Effector memory CD8-positive, alpha-beta T cell (primary cell): ENCODE results near the gene R3HDM1.
"Not testable (repeated sequence)": the region's sequence is repeated elsewhere in the genome, so short reads cannot be mapped to it uniquely, and the experiment has no call there.

Source experiments
- ATAC-seq: fragments of 150-1000 bp; cut with Tn5 transposase; replicated peaks from 2 replicates; pipeline ENCODE4 v1.10.0; 2021; ENCODE audit warnings: mild to moderate bottlenecking, moderate library complexity
- DNase-seq, 3 experiments: peaks; one replicate each; pipeline ENCODE4 v3.0.0; 2021
- H3K27ac Mint-ChIP-seq, 2 donors: one replicate each; pipeline ENCODE4 v1.8.0; 2022; ENCODE audit warnings: mild to moderate bottlenecking in 2 of 2, mixed read lengths in 2 of 2, moderate library complexity in 2 of 2
- H3K27me3 Mint-ChIP-seq, 2 donors: one replicate each; pipeline ENCODE4 v1.8.0; 2022; ENCODE audit warnings: mixed read lengths in 2 of 2
- H3K36me3 Mint-ChIP-seq: one replicate; pipeline ENCODE4 v1.8.0; 2022; ENCODE audit warnings: mild to moderate bottlenecking, moderate library complexity, mixed read lengths; ENCODE audit not compliant: insufficient read depth
- H3K4me1 Mint-ChIP-seq, 2 donors: one replicate each; pipeline ENCODE4 v1.8.0; 2022; ENCODE audit warnings: low read depth in 2 of 2, mixed read lengths in 2 of 2
- H3K4me3 Mint-ChIP-seq, 2 donors: one replicate each; pipeline ENCODE4 v1.8.0; 2022; ENCODE audit warnings: mild to moderate bottlenecking in 2 of 2, mixed read lengths in 2 of 2, moderate library complexity in 2 of 2
- H3K9me3 Mint-ChIP-seq, 2 donors: one replicate each; pipeline ENCODE4 v1.8.0; 2022; ENCODE audit warnings: mixed read lengths in 2 of 2

Gene R3HDM1

DNA sequence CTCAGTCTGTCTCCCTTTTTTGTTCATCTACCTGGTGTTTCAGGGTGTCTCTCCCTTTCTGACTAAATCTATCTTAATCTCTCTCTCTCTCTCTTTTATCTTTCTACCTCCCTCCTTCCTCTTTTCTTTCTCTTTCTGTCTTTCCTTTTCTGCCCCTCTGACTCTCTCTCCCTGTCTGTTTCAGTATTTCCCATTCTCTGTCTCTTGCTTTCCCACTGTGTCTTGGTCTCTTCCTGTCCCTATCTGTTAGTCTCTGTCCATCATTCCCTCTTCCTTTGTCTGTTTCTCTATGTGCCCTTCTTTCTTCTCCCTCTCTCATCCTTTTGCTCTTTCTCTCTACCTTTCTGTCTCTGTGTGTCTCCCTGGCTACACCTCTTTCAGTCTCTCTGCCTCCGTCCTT lies 56.7 kb downstream of the R3HDM1 start:
- H3K27ac Mint-ChIP-seq: peak overlapping the region in 1 of 2 donors; percentile 8

DNA sequence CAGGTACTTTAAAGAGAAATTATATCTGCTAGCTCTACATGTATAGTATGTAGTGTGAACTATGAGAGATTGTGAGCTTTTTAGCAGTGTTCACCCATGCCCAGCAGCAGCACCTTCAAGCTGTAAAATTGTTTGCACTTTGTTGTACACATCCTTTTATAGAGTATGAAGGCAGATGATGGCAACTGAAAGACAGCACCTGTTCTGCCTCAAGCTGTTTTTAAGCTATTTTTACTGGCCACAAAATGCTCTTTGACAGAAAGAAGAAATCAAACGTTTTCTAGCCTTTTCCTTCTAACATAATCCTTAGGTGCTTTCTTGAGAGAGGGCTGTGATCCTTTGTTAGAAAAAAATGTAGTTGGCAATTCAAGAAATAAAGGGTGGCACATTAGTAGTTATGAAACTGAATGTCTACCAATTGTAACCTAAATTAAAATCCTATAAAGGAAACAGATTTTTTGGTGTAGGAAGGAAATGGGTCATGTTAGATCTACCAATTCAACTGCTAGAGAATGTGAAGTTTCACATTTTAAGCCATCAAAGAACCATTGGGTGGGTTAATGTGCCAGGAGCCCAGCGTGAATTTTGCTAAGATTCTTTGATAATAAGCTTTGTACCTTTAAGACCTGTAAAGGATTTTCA lies 59.5 kb downstream of the R3HDM1 start:
- H3K4me3 Mint-ChIP-seq: no peak overlapping the region
- H3K36me3 Mint-ChIP-seq: no peaks in the 10 kb centered on the region
- no peak overlapping the region for H3K27ac Mint-ChIP-seq
- DNase-seq (no peak), ATAC-seq (no peak)
- no peaks in the 10 kb centered on the region for H3K27me3 Mint-ChIP-seq
- no peaks in the 10 kb centered on the region for H3K9me3 Mint-ChIP-seq
- H3K4me1 Mint-ChIP-seq: peaks cover 0 to 8% of the 10 kb centered on the region in 2 donors

More for the DNA sequence above, 56.7 kb downstream of the R3HDM1 start:
- H3K9me3 Mint-ChIP-seq: no peaks in the 10 kb centered on the region
- no peaks in the 10 kb centered on the region for H3K36me3 Mint-ChIP-seq
- no peaks in the 10 kb centered on the region for H3K27me3 Mint-ChIP-seq
- ATAC-seq: no peak
- no peak overlapping the region for H3K4me3 Mint-ChIP-seq
- peaks cover 0 to 8% of the 10 kb centered on the region in 2 donors for H3K4me1 Mint-ChIP-seq
- DNase-seq: no peak

DNA sequence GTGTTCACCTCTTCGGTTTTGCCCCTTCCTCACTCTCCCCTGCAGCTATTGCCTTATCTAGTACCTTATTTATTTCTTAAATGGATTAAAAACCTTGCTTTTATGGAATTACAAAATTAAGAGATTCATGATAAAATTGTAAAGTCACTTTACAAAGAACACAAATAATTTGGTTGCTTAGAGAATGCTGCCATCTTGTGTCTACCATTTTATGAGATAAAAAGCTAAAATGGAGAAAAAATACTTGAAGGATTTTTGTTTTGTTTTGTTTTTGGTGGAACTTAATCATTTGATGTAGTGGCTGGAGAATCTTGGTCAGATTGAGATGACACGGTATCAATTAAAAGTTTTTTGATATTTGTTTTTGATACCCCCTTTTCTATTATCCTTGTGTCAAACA lies 69.6 kb downstream of the R3HDM1 start:
- no peak for DNase-seq

DNA sequence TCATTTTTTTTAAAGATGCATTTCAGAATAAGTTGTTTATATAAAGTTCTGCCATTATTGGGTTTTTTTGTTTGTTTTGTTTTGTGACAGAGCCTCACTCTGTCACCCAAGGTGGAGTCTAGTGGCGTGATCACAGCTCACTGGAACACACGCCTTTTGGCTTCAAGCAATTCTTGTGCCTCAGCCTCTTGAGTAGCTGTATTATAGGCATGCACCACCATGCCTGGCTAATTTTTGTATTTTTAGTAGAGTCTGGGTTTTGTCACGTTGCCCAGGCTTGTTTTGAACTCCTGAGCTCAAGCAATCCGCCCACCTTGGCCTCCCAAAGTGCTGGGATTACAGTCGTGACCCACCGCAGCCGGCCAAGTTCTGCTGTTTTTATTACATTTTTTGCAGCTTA lies 72.3 kb downstream of the R3HDM1 start:
- no peak for DNase-seq
- Mint-ChIP-seq H3K27me3 (no peaks in the 10 kb centered on the region), H3K27ac (no peak overlapping the region), H3K9me3 (no peaks in the 10 kb centered on the region), H3K36me3 (peaks cover 29% of the 10 kb centered on the region), H3K4me1 (no peaks in the 10 kb centered on the region), H3K4me3 (no peak overlapping the region)
- no peak for ATAC-seq

More for the DNA sequence above, 69.6 kb downstream of the R3HDM1 start:
- H3K4me1 Mint-ChIP-seq: peaks cover 0 to 9% of the 10 kb centered on the region in 2 donors
- H3K27ac Mint-ChIP-seq: no peak overlapping the region
- no peak overlapping the region for H3K4me3 Mint-ChIP-seq
- H3K27me3 Mint-ChIP-seq: no peaks in the 10 kb centered on the region
- no peaks in the 10 kb centered on the region for H3K9me3 Mint-ChIP-seq
- no peak for ATAC-seq
- H3K36me3 Mint-ChIP-seq: peaks cover 25% of the 10 kb centered on the region

DNA sequence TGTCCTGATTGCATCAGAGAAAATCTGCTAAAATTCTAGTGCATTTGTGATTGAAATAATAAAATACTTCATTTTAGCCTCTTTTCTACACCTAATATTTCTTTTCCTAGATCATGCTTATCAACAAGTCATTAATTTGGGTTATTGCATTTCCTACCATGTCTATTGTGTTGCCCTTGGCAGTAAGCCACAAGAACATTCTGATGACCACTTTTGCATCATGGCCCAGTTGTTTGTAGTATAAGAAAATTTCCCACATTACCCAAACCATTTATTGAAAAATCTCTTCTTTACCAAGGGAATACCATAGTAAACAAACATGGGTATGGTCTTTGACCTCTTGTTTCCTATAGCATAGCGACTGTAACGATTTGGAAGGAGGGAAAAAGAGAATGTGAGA lies 76.3 kb downstream of the R3HDM1 start:
- Mint-ChIP-seq H3K27ac (peak overlapping the region in 1 of 2 donors; percentile 20), H3K36me3 (peaks cover 29% of the 10 kb centered on the region), H3K27me3 (no peaks in the 10 kb centered on the region), H3K9me3 (no peaks in the 10 kb centered on the region), H3K4me3 (no peak overlapping the region), H3K4me1 (no peaks in the 10 kb centered on the region)
- no peak for DNase-seq
- no peak for ATAC-seq

DNA sequence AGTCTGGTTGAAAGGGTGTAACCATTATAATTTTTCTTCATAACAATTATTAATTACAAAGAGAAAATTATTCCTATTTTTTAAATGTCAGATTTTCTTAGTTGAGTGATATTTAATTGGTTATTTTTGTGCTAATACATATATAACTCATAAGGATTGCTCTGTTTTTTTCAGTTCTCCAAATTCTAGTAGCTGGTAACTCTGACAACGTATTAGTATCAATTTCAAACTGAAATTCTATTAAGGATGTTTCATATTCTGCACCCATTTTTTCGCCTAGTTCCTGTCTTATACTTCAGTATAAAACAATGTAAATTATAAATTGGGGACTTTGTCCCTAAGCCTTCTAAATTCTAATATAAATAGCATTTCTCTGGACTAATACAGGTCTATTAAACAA lies 81.0 kb downstream of the R3HDM1 start:
- Mint-ChIP-seq H3K27ac (no peak overlapping the region), H3K36me3 (no peaks in the 10 kb centered on the region), H3K4me1 (peaks cover 0 to 1% of the 10 kb centered on the region in 2 donors), H3K27me3 (no peaks in the 10 kb centered on the region), H3K9me3 (no peaks in the 10 kb centered on the region), H3K4me3 (no peak overlapping the region)
- no peak for DNase-seq
- no peak for ATAC-seq

DNA sequence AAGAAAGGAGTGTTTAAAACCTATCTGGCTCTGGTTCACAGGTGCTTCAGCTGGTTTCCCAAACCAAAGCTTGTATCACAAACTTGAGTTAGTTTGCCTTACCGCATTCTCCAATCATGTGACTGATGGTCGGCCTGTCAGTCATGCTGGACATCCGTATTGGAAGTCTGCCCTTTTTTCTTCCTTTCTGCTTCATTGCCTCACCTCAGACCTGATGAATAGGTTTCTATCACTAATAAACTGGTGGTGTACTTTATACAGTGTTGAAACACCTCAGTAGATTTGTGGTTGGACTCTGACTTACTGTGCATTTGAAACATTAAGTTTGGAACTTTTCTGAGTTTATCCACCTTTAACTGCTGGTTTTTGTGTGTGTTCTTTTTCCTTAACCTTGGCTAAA lies 84.1 kb downstream of the R3HDM1 start:
- no peak overlapping the region for H3K27ac Mint-ChIP-seq
- DNase-seq: no peak
- no peak overlapping the region for H3K4me3 Mint-ChIP-seq
- no peaks in the 10 kb centered on the region for H3K27me3 Mint-ChIP-seq
- peaks cover 0 to 1% of the 10 kb centered on the region in 2 donors for H3K4me1 Mint-ChIP-seq
- ATAC-seq: no peak
- no peaks in the 10 kb centered on the region for H3K9me3 Mint-ChIP-seq
- no peaks in the 10 kb centered on the region for H3K36me3 Mint-ChIP-seq

DNA sequence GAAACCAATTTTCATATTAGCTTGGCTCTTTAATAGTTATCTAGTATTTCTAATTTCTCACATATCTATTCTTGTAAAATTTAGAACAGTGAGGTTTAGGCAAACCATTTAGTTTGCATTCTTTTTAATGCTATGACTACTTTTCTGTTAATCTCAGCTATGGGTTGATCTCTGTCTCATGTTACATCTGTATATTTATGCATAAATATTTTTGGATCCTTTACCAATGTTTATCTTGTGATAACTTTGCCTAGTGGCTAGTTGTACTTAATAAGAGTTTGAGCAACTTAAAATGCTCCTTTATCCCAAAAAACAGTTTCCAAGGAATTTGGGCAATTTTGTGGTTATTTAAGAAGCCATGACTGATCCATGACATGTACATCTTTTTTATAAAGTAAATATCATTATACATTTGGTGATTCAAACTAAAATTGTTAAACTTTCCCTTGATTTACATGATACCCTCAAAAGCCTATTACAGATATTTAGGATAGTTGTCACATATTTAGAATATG lies 86.3 kb downstream of the R3HDM1 start:
- Mint-ChIP-seq H3K27ac (no peak overlapping the region), H3K4me3 (no peak overlapping the region), H3K27me3 (no peaks in the 10 kb centered on the region), H3K4me1 (peaks cover 0 to 1% of the 10 kb centered on the region in 2 donors), H3K36me3 (peaks cover 3% of the 10 kb centered on the region), H3K9me3 (no peaks in the 10 kb centered on the region)
- ATAC-seq (no peak), DNase-seq (no peak)

DNA sequence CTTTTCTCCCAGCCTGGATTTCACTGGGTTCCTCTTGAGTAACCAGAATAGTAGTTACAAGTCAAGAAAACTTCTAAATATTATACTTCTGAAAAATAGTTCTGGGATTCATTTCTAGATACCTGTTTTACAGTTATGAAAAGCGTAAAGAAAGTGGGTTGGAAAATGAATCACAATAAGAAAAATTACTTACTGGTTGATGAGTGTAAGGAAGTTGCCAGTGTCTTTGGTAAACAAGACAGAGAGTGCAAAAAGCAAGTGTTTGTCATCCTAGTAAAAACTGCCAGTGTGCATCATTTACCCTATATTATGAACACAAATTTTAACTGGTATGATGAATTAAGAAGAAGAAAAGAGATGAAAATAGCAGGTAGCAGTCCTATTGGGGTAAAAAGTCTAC lies 88.9 kb downstream of the R3HDM1 start:
- no peaks in the 10 kb centered on the region for H3K9me3 Mint-ChIP-seq
- H3K27me3 Mint-ChIP-seq: no peaks in the 10 kb centered on the region
- H3K4me3 Mint-ChIP-seq: no peak overlapping the region
- no peak overlapping the region for H3K27ac Mint-ChIP-seq
- DNase-seq: no peak
- peaks cover 13% of the 10 kb centered on the region for H3K36me3 Mint-ChIP-seq
- no peak for ATAC-seq
- H3K4me1 Mint-ChIP-seq: peaks cover under 1 to 4% of the 10 kb centered on the region in 2 donors

DNA sequence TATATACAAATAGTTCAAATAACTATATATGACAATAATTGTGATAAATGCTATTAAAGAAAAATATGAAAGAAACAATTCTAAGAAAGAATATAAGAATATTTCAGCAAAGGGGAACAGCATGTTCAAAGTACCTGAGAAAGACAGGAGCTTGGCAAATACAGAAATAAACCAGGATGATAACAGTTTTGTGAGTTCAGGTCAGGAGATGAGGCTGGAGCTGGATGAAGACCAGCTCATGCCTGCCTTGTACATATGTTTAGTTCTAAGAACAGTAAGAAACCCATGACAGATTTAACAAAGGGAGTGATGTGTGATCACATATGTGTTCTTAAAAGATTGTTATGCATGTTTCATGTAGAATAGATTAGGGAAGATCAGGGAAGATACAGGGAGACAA lies 98.2 kb downstream of the R3HDM1 start:
- Mint-ChIP-seq H3K4me3 (no peak overlapping the region), H3K4me1 (no peaks in the 10 kb centered on the region), H3K36me3 (peaks cover 2% of the 10 kb centered on the region), H3K27me3 (no peaks in the 10 kb centered on the region), H3K27ac (no peak overlapping the region), H3K9me3 (no peaks in the 10 kb centered on the region)
- DNase-seq (no peak), ATAC-seq (no peak)

DNA sequence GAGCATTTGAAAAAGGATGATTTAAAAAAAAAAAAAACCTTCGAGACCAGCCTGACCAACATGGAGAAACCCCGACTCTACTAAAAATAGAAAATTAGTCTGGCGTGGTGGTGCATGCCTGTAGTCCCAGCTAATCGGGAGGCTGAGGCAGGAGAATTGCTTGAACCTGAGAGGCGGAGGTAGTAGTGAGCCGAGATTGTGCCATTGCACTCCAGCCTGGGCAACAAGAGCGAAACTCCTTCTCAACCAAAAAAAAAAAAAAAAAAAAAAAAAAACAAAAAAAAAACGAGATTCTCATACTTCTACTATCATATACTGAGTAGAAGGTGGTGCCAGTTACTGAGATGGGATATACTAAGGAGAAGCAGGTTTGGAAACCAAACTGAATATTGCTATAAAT lies 98.8 kb downstream of the R3HDM1 start:
- H3K4me1 Mint-ChIP-seq, H3K36me3 Mint-ChIP-seq, H3K27me3 Mint-ChIP-seq, H3K9me3 Mint-ChIP-seq, ATAC-seq, DNase-seq, H3K4me3 Mint-ChIP-seq, H3K27ac Mint-ChIP-seq: not testable (repeated sequence)

DNA sequence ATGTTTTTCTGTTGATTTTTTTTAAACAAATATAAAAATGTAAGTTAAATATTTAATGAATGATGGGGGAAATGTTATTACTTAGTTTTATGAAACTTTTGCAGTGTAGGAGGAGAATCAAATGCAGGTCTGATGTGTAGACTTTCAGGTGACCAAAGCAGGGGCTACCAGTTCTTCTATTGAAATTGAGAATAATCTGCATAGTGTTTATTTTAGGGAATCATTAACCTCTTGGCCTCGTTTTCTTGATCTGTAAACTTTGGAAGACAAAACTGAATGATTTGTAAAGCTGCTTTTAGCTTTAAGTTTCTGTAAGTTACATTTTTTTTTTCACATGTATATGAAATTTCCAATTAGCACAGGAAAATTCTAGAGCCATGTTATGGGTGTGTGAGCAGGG lies 99.2 kb downstream of the R3HDM1 start:
- H3K36me3 Mint-ChIP-seq: peaks cover 2% of the 10 kb centered on the region
- H3K27ac Mint-ChIP-seq: no peak overlapping the region
- H3K27me3 Mint-ChIP-seq: no peaks in the 10 kb centered on the region
- H3K4me1 Mint-ChIP-seq: no peaks in the 10 kb centered on the region
- no peak overlapping the region for H3K4me3 Mint-ChIP-seq
- H3K9me3 Mint-ChIP-seq: no peaks in the 10 kb centered on the region
- DNase-seq (no peak), ATAC-seq (no peak)

DNA sequence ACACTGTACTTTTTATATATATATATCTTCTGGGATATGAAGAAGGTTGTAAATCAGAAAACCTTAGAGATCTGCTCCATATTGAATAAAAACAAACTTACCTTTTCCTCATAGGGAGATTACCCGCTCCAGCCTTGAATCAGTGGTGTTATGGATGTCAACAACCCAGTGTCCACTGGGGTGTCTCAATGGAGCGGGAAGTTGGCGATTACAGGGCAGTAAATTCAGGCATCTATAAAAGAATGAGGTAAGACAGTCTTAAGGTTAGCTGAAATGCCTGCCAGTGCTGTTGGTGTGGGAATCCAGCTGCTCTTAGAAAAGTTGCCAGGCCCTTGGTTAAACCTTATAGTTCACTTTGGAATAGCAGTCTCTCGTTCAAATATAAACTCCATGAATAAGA lies 102.3 kb downstream of the R3HDM1 start:
- ATAC-seq: no peak

DNA sequence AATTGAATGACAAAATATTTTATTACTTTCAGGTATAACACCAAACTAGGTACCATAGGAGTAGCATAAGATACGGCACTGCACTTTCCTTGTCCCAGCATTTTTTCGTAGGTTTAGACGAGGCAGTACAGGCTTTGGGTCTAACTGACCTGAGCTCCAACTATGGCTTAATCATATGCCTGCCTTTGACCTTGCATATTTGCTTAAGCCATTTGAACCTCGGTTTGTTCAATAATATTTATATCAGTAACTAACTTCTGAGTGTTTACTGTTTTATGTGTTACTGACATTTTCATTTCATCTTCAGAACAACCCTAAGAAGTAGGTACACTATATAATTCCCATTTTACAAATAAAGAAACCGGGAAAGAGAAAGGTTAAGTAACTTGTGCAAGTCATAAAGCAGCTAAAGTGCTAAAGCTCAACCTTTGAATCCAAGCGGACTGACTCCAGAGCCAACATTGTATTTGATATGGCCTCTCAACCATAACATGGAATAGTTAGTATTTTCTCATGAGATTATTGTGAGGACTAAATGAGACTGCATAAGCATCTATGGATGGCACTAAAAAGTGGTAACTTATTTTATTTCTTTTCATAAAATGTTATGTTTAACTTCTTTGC lies 104.0 kb downstream of the R3HDM1 start:
- Mint-ChIP-seq H3K4me3 (no peak overlapping the region), H3K9me3 (no peaks in the 10 kb centered on the region), H3K4me1 (peaks cover 0 to 2% of the 10 kb centered on the region in 2 donors), H3K36me3 (peaks cover 13% of the 10 kb centered on the region), H3K27ac (no peak overlapping the region), H3K27me3 (no peaks in the 10 kb centered on the region)
- ATAC-seq: no peak
- no peak for DNase-seq

More for the DNA sequence above, 102.3 kb downstream of the R3HDM1 start:
- Mint-ChIP-seq H3K4me1 (peaks cover 0 to 2% of the 10 kb centered on the region in 2 donors), H3K27ac (no peak overlapping the region), H3K9me3 (no peaks in the 10 kb centered on the region), H3K36me3 (peaks cover 8% of the 10 kb centered on the region), H3K27me3 (no peaks in the 10 kb centered on the region), H3K4me3 (no peak overlapping the region)
- no peak for DNase-seq
